OCI-LY1 (cell line): ENCODE measurements around the gene ADAM12.

Experiments
- EZH2 ChIP-seq: fragments of 200-600 bp; sonication (generic), shearing (Covaris generic); IDR thresholded peaks from 2 replicates; pipeline ENCODE4 v1.8.0; 2017; ENCODE audit warnings: borderline replicate concordance, mixed run types, mild to moderate bottlenecking, antibody characterized with exemption, low read length, moderate library complexity, mixed read lengths
- TF ChIP-seq, protein P1 (sequence below): fragments of 200-600 bp; sonication (generic), shearing (Covaris generic); IDR thresholded peaks from 2 replicates; pipeline ENCODE4 v1.5.1; 2017; ENCODE audit warnings: mild to moderate bottlenecking, antibody characterized with exemption, low read length, moderate library complexity, mixed read lengths

DNA sequence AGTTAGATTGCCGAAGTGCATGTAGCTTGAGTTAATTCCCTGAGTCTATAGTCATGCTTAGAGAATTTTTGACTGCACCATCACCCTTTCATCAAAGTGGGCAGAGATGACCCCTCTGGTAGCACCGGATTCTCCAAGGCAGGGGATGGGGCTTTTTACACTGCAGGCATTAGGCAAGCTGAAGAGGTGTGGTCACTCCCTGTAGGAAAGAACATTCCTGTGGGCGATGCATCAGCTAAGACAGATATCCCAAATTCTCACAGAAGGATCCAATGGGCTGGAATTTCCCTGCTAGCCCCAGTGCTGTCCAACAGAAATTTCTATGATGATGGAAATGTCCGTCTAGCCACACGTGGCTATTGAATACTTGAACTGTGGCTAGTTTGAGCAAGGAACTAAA is 118.2 kb downstream of the ADAM12 start:
- TF ChIP-seq, protein P1, sequence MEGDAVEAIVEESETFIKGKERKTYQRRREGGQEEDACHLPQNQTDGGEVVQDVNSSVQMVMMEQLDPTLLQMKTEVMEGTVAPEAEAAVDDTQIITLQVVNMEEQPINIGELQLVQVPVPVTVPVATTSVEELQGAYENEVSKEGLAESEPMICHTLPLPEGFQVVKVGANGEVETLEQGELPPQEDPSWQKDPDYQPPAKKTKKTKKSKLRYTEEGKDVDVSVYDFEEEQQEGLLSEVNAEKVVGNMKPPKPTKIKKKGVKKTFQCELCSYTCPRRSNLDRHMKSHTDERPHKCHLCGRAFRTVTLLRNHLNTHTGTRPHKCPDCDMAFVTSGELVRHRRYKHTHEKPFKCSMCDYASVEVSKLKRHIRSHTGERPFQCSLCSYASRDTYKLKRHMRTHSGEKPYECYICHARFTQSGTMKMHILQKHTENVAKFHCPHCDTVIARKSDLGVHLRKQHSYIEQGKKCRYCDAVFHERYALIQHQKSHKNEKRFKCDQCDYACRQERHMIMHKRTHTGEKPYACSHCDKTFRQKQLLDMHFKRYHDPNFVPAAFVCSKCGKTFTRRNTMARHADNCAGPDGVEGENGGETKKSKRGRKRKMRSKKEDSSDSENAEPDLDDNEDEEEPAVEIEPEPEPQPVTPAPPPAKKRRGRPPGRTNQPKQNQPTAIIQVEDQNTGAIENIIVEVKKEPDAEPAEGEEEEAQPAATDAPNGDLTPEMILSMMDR, result no peak
- TF ChIP-seq EZH2, result no peak
